ENCODE results near the gene SF3A2.

DNA sequence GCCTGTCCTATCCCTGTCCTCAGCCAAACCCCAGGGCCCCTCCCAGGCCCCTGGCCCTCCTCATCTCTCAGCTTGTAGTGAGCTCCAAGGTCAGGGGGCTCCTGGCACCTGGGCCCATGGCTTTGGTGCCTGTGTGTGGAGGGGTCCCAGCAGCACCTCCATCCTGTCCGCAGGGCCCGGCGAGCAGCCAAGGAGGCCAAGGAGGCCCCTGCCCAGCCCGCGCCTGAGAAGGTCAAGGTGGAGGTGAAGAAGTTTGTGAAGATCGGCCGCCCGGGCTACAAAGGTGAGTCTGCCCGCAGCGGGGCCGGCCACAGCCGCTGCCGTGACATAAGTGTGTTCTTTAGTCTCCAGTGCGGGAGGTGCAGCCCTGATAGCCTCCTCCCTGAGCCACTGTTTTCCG lies 8.6 kb downstream of the SF3A2 start:
- TF ChIP-seq, protein P1, sequence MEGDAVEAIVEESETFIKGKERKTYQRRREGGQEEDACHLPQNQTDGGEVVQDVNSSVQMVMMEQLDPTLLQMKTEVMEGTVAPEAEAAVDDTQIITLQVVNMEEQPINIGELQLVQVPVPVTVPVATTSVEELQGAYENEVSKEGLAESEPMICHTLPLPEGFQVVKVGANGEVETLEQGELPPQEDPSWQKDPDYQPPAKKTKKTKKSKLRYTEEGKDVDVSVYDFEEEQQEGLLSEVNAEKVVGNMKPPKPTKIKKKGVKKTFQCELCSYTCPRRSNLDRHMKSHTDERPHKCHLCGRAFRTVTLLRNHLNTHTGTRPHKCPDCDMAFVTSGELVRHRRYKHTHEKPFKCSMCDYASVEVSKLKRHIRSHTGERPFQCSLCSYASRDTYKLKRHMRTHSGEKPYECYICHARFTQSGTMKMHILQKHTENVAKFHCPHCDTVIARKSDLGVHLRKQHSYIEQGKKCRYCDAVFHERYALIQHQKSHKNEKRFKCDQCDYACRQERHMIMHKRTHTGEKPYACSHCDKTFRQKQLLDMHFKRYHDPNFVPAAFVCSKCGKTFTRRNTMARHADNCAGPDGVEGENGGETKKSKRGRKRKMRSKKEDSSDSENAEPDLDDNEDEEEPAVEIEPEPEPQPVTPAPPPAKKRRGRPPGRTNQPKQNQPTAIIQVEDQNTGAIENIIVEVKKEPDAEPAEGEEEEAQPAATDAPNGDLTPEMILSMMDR (IDR thresholded peaks at IDR 0.05; ENCODE audit: insufficient read depth, low read length, poor library complexity, severe bottlenecking), result no peak
- TF ChIP-seq EZH2phosphoT487 (conservative IDR thresholded peaks at IDR 0.05; ENCODE audit: low read length), result no peak

All from SU-DHL-6 (cell line).